Mucosa of rectum (tissue), 2 donors: ENCODE results near the gene COL2A1.

Source experiments
- H3K27ac ChIP-seq, 2 donors: one replicate each; pipeline ENCODE4 v1.7.0; 2013; ENCODE audit warnings: inconsistent platforms in 2 of 2, low read depth in 2 of 2, low read length in 2 of 2
- H3K27me3 ChIP-seq, 2 donors: one replicate each; pipeline ENCODE4 v1.7.0; 2013; ENCODE audit warnings: low read length in 2 of 2; ENCODE audit not compliant: control insufficient read depth in 2 of 2, insufficient read depth in 2 of 2
- H3K36me3 ChIP-seq, 2 donors: one replicate each; pipeline ENCODE4 v1.7.0; 2013; ENCODE audit warnings: low read length in 2 of 2; ENCODE audit not compliant: control insufficient read depth in 2 of 2, insufficient read depth in 2 of 2
- H3K4me1 ChIP-seq, 2 donors: one replicate each; pipeline ENCODE4 v1.7.0; 2013; ENCODE audit warnings: low read length in 2 of 2, mild to moderate bottlenecking in 1 of 2; ENCODE audit not compliant: control insufficient read depth in 2 of 2, insufficient read depth in 2 of 2
- H3K4me3 ChIP-seq, 2 donors: one replicate each; pipeline ENCODE4 v1.7.0; 2013; ENCODE audit warnings: low read length in 2 of 2
- H3K9ac ChIP-seq, 2 donors: one replicate each; pipeline ENCODE4 v1.7.0; 2013; ENCODE audit warnings: low read length in 2 of 2, low read depth in 1 of 2, mild to moderate bottlenecking in 1 of 2
- H3K9me3 ChIP-seq, 2 donors: one replicate each; pipeline ENCODE4 v1.7.0; 2013; ENCODE audit warnings: low read length in 2 of 2; ENCODE audit not compliant: control insufficient read depth in 2 of 2
- donor health status: healthy.
- donor health status: Normal muscosa, but diverticular disease.

COL2A1 gene

DNA sequence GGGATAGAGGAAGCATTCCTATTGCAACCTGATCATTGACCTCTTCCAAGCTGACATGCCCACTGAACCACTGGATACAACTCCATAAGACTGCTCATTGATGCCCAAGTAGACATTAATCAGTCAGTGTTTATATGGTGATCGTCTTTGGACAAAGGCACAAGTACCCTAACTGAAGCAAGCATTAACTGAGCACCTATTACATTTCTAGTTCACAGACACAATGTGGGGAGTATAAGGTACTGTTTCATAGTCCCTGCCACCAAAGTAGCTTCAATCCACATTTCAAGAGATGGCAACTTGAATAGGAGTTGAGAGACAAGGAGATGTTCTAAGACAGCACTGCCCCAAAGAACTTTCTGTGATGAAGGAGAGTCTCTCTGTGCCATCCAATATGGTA, 10.9 kb upstream of the COL2A1 start:
- Histone ChIP-seq H3K27ac (no peak overlapping the region), H3K4me1 (peaks cover 0 to 7% of the 10 kb centered on the region in 2 donors), H3K4me3 (no peak overlapping the region), H3K27me3 (no peaks in the 10 kb centered on the region), H3K9me3 (no peaks in the 10 kb centered on the region), H3K9ac (no peak overlapping the region), H3K36me3 (no peaks in the 10 kb centered on the region)

GRCh38 chr12:48013287-48013686, 9.0 kb upstream of the COL2A1 start:
- Histone ChIP-seq H3K27ac (no peak overlapping the region), H3K4me3 (no peak overlapping the region), H3K36me3 (no peaks in the 10 kb centered on the region), H3K27me3 (peaks cover 0 to 9% of the 10 kb centered on the region in 2 donors), H3K9ac (no peak overlapping the region), H3K9me3 (no peaks in the 10 kb centered on the region), H3K4me1 (peaks cover 0 to 7% of the 10 kb centered on the region in 2 donors)

GRCh38 chr12:48012070-48012469, 7.8 kb upstream of the COL2A1 start:
- no peak overlapping the region for H3K4me3 ChIP-seq
- H3K27me3 ChIP-seq = peaks cover 0 to 13% of the 10 kb centered on the region in 2 donors
- H3K36me3 ChIP-seq = no peaks in the 10 kb centered on the region
- no peaks in the 10 kb centered on the region for H3K9me3 ChIP-seq
- no peak overlapping the region for H3K9ac ChIP-seq
- peaks cover 0 to 3% of the 10 kb centered on the region in 2 donors for H3K4me1 ChIP-seq
- no peak overlapping the region for H3K27ac ChIP-seq

DNA sequence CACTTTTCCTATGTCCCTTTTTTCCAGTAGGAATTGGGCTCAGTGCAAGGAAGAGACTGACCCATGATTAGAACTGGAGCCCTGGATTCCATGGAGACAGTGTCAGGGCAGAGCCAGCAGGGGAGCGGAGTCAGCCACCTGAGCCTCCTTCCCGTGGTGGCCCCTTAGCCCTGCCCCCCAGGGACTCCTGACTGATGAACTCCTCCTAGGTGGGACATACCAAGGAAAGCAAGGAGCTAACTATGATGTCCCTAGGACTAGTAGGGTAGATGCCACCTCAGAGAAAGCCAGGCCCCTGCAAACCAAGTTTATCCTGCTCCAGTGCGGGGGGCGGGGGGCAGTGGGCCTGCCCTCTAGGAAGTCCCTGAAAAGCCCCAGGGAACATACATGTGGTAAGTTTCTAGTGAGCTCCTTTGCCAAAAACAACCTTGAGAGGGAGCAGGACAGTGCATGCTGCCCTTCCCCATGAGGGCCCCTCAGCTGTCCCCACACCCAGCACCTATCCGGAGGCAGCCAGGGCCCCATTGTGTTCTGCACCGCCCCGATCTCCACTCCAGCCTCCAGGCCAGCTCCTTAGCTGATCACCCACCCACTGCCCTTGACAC, 6.2 kb upstream of the COL2A1 start:
- Histone ChIP-seq H3K9me3 (no peaks in the 10 kb centered on the region), H3K36me3 (no peaks in the 10 kb centered on the region), H3K4me3 (no peak overlapping the region), H3K27ac (no peak overlapping the region), H3K27me3 (peaks cover 7 to 22% of the 10 kb centered on the region in 2 donors), H3K9ac (no peak overlapping the region), H3K4me1 (no peaks in the 10 kb centered on the region)

DNA sequence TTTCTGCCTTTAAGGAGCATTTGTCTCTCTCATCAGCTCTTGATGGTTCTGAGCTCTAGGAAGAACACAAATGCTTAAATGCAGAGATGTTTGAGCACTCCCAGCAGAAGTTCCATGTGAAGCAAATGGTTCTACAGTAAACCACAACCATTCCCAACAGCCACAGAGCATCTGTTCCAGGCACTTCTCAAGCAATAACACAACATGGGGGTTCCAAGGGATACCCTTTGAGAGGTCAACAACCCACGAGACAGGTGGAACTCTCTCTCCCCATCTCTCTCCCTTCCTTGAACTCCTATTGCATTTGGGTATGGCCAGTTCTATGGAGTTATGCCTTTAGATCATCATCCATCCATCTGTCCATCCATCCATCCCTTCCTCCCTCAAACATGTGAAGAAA, 5.2 kb upstream of the COL2A1 start:
- Histone ChIP-seq H3K27me3 (peaks cover 17 to 32% of the 10 kb centered on the region in 2 donors), H3K4me1 (peaks cover 4 to 6% of the 10 kb centered on the region in 2 donors), H3K27ac (no peak overlapping the region), H3K9me3 (no peaks in the 10 kb centered on the region), H3K9ac (no peak overlapping the region), H3K36me3 (no peaks in the 10 kb centered on the region), H3K4me3 (no peak overlapping the region)

DNA sequence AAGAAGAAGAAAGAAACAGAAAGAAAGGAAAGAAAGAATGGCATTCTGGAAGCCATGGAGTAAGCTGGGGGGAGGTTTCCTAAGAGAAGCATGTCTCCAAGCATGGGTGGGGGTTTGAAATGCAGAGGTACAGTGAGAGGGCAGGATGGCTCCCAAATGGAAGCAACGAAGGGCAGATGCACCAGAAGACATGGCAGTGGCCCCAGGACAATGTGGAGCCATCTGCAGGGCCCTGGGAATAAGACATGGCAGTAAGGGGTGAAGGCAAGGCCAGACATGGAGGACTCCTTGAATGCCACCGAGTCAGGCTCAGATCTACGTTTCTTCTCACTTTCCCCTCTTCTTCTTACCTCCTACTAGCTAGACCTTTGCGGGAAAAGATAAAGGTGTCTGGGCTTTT, 4.7 kb upstream of the COL2A1 start:
- no peaks in the 10 kb centered on the region for H3K36me3 ChIP-seq
- no peak overlapping the region for H3K4me3 ChIP-seq
- peaks cover 4 to 11% of the 10 kb centered on the region in 2 donors for H3K4me1 ChIP-seq
- no peak overlapping the region for H3K9ac ChIP-seq
- H3K27me3 ChIP-seq = peaks cover 20 to 33% of the 10 kb centered on the region in 2 donors
- H3K9me3 ChIP-seq = no peaks in the 10 kb centered on the region
- H3K27ac ChIP-seq = no peak overlapping the region

GRCh38 chr12:48008349-48008748, 4.1 kb upstream of the COL2A1 start:
- H3K27me3 ChIP-seq = peaks cover 26 to 39% of the 10 kb centered on the region in 2 donors
- H3K4me1 ChIP-seq = peaks cover 10 to 16% of the 10 kb centered on the region in 2 donors
- no peak overlapping the region for H3K9ac ChIP-seq
- no peaks in the 10 kb centered on the region for H3K36me3 ChIP-seq
- no peaks in the 10 kb centered on the region for H3K9me3 ChIP-seq
- no peak overlapping the region for H3K27ac ChIP-seq
- no peak overlapping the region for H3K4me3 ChIP-seq

GRCh38 chr12:48007206-48007605, 2.9 kb upstream of the COL2A1 start:
- Histone ChIP-seq H3K27me3 (peaks cover 37 to 50% of the 10 kb centered on the region in 2 donors), H3K9ac (no peak overlapping the region), H3K9me3 (no peaks in the 10 kb centered on the region), H3K4me3 (no peak overlapping the region), H3K27ac (no peak overlapping the region), H3K36me3 (no peaks in the 10 kb centered on the region), H3K4me1 (peaks cover 21 to 26% of the 10 kb centered on the region in 2 donors)

- peaks cover 44 to 57% of the 10 kb centered on the region in 2 donors for H3K27me3 ChIP-seq
Observed at GRCh38 chr12:48005750-48006021, 1.4 kb upstream of the COL2A1 start.

DNA sequence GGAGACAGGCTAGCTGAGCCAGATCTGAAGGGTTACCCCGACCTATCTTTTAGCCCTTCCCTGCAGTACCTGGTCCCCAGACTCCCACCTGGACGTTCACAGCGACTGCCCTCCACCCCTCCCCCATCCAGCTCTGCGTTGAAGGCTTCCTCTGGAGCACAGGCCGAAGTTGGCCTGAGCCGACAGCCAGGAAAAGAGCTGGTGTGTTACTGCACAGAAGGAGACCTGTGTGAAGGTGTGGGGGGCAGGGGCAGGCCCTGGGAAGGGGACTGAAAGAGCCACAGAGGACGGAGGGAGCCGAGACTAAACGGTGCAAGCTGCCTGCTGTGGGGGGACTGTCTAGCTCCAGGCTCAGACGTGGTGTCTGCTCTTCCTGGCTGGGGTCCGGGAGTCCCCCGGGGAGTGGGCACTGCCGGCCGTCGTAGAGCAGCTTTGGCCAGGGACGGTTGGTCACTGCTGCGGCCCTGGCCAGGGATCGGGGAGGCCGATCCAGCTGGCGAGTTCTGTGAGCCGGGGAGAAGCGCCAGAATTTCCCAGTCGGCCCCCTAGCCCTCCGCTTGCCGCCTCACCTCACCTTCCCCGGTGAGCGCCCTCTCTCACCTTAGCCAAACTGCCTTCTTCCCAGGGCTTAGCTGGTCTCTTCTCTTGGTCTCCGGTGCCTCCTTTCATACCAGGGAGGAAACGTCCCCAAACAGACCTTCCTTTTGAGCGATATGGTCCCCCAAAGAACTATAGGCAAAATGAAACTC, 899 bp upstream of the COL2A1 start:
- no peak overlapping the region for H3K27ac ChIP-seq
- H3K36me3 ChIP-seq = no peaks in the 10 kb centered on the region
- no peaks in the 10 kb centered on the region for H3K9me3 ChIP-seq
- peaks cover 44 to 57% of the 10 kb centered on the region in 2 donors for H3K27me3 ChIP-seq
- no peak overlapping the region for H3K4me3 ChIP-seq
- peaks cover 33 to 37% of the 10 kb centered on the region in 2 donors for H3K4me1 ChIP-seq
- no peak overlapping the region for H3K9ac ChIP-seq

More at GRCh38 chr12:48005750-48006021, 1.4 kb upstream of the COL2A1 start:
- Histone ChIP-seq H3K27ac (no peak overlapping the region), H3K9me3 (no peaks in the 10 kb centered on the region), H3K4me1 (peaks cover 31 to 37% of the 10 kb centered on the region in 2 donors), H3K4me3 (no peak overlapping the region), H3K36me3 (no peaks in the 10 kb centered on the region), H3K9ac (no peak overlapping the region)
